Stimulated activated CD8-positive, alpha-beta memory T cell treated with anti-CD3 and anti-CD28 coated beads, Interleukin-2, amount 100 ng/mL, for 48 hours (primary cell): ENCODE data around the gene STARD13.

Experiments used
- DNase-seq, 2 donors: peaks; one replicate each; pipeline ENCODE4 v3.0.0-alpha.2; 2020; ENCODE audit warnings: low read depth in 2 of 2

Gene STARD13

DNA sequence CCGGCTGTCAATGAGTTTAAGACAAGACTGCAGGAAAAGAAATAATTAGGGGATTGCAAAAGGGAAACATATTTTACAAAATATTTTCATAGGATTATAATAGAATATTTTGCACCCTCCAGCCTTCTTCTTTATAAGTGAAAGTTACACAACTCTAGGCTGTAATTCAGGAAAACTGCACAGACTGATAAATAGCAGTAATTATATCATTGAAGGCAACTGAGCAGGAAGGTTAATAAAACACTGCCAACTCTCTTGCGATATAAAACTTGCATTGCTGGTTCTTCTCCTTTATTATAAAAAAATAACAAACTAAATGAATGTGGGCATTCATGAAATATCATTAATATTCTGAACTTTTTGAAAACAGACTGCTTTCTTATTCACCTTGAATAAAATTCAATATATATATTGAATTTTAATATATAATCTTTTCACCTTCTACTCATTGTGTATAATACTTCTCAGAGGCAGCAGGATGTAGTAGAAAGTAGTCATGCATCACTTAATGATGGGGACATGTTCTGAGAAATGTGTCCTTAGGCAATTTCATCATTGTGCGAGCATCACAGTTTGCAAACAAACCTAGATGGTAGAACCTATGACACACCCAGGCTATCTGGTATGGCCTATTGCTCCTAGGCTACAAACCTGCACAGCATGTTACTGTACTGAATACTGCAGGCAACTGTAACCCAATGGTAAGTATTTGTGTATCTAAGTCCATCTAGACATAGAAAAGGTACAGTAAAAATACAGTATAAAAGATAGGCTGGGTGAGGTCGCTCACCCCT, 24.9 kb upstream of the STARD13 start:
- DNase-seq = no peak

DNA sequence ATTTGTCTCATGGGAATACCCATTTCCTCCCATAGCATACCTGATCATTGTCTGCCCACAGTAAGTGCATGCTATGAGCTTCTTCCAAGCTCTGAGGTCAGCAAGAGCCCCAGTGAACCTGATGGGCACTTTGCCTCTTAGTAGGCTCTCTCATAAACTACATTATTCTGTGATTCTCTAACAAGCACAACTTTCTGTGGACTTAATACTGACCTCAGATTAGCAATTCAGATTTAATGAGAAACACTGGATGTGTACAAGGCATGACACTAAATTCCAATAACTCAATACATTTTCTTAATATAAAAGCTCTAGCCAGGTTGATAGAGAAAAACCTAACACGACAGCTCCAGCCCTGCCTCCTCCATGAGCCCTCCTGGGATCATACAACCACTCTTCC, 23.3 kb upstream of the STARD13 start:
- DNase-seq = no peak

DNA sequence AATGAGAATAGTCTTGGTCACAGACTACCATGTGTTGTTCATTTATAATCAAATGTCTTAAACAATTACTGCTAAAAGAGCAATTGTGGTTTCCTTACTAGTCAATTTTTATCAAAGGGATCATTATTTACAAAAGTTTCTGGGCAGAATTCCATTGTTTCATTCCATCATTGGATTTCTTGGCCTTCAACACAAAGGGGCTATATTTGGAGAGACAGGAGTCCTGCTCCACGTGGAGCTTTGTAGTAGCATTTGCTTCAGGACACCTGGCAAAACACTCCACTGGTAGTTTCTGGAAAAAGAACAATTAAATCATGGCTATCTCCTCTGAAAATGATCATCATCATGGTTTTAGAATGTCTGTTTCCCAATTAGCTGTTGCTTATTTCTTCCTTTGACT, 22.3 kb upstream of the STARD13 start:
- DNase-seq = no peak

GRCh38 chr13:33303855-33304597, 18.5 kb upstream of the STARD13 start:
- no peak for DNase-seq

DNA sequence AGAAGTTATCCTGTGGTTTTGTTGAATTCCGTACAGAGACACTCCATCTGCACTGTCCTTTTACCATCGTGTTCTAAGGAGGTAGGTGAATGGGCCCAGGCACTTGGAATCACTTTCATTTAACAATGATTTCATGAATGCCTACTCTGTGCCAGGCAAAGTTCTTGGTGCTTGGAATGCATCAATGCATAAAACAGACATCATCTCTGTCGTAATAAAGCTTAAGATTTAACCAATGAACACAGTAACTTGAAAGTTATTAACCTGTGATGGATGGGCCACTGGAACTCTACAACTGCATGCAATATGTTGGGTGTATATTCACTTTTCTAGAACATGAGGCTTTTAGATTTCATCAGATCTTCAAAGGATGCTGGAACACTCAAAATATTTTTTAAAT, 14.1 kb upstream of the STARD13 start:
- DNase-seq = no peak

- no peak for DNase-seq
Observed at GRCh38 chr13:33296793-33297425, 11.4 kb upstream of the STARD13 start.

GRCh38 chr13:33292712-33293111, 7.2 kb upstream of the STARD13 start:
- DNase-seq = no peak

GRCh38 chr13:33290421-33290965, 4.9 kb upstream of the STARD13 start:
- DNase-seq = no peak

DNA sequence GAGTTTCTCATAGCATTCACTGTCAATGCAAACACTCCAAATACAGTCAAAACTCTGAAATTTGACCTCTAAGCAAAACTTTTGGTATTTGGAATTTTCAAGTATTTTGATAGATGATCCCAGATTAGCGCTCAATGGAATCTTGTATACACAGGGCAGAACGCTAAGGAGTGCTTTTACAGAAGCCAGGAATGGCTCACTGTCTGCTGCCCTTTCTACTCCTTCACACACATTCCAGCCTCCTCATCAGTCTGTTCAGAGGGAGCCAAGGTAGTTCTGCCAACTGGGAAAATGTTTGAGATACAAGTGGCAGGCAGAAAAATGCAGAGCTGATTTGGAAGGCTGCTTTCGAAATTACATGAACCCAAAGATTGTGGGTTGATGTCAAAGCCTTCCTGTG, 4.4 kb upstream of the STARD13 start:
- DNase-seq = no peak

GRCh38 chr13:33287142-33287882, 1.8 kb upstream of the STARD13 start:
- DNase-seq = no peak

DNA sequence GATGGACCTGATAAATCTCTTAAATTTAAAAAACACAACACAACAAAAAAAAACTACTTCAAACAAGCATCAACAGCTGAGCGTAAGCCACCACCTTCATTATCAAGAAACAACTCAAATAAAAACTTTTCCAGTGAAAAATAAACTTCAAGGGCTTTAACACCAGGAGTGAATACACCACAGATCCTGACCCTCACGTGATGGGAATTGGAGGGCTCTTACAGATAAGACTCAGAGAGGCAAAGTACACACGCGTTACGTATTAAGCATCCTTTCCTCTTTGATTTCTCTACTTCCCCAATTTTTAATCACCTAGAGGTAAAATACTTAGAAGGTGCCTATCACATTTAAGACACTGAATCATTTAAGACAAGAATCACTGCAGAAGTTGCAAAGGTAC, 573 bp upstream of the STARD13 start:
- DNase-seq = no peak

GRCh38 chr13:33284916-33285315, 639 bp downstream of the STARD13 start:
- DNase-seq = no peak

- no peak for DNase-seq
Observed at GRCh38 chr13:33284031-33284430, 1.5 kb downstream of the STARD13 start.

GRCh38 chr13:33283195-33283911, 2.2 kb downstream of the STARD13 start:
- DNase-seq = no peak

GRCh38 chr13:33281951-33282595, 3.5 kb downstream of the STARD13 start:
- no peak for DNase-seq

DNA sequence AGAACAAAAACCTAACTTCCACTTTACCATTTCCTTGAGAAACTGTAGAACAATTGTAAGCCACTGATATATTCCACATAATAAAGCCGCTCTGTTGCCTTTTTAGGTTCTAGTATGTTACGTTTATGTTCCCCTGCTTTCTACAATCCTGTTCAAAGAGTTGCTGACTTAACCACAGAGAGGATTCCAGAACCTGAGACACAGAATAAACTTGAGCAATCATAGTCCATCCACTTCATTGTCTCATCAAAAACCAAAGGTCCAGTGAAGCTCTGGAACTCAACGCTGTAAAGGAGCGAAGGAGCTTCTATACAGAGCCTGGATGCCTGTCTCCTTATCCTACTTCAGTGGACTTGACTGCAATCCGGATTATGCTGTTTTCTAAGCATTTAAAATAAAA, 4.6 kb downstream of the STARD13 start:
- no peak for DNase-seq

DNA sequence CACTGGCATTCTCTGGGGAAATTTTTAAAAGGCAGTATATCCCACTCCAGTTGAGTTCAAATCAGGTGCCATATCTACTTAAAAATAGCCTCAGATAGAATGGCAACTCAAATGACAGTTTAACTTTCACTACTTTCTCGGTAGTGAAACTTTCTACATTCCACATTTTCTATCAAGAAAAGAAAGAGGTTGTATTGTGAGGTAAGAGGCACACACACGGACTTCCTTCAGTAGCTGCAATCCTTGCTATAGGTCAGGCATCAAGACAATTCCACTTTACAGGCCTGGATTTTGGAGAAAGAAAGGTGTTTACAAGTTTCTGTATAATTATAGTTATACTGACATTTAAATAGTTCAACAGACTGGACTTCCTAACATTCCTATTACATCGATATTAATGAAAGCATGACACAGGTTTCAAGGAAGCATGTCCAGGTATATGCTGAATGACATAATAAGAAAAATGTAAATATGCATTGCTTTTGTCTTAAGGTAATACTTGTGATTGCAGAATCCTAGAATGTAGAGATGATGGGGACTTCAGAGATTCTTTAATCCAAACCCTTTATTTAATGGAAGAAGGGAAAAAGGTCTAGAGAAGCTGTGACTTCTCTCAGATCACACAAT, 5.2 kb downstream of the STARD13 start:
- DNase-seq = no peak

GRCh38 chr13:33279414-33280278, 5.9 kb downstream of the STARD13 start:
- DNase-seq = no peak

GRCh38 chr13:33278913-33279312, 6.6 kb downstream of the STARD13 start:
- DNase-seq = no peak
